Thyroid gland (tissue), 4 donors: Measurements from ENCODE around the gene FERMT3.

ENCODE experiments used
- POLR2A ChIP-seq, 2 donors: fragments of 450-650 bp; IDR thresholded peaks; one replicate each; pipeline ENCODE4 v1.6.1; 2017; ENCODE audit warnings: antibody characterized with exemption in 2 of 2, mild to moderate bottlenecking in 2 of 2, moderate library complexity in 1 of 2
- TF ChIP-seq, protein P1 (sequence below), 6 experiments: fragments of 200-600 bp in 3 of 6; fragments of 450-650 bp in 3 of 6; sonication (generic) in 3 of 6; IDR thresholded peaks; one replicate each; pipeline ENCODE4 v1.5.1; 2016 to 2019; ENCODE audit warnings: antibody characterized with exemption in 6 of 6, mild to moderate bottlenecking in 2 of 6, inconsistent platforms in 1 of 6, moderate library complexity in 1 of 6

DNA sequence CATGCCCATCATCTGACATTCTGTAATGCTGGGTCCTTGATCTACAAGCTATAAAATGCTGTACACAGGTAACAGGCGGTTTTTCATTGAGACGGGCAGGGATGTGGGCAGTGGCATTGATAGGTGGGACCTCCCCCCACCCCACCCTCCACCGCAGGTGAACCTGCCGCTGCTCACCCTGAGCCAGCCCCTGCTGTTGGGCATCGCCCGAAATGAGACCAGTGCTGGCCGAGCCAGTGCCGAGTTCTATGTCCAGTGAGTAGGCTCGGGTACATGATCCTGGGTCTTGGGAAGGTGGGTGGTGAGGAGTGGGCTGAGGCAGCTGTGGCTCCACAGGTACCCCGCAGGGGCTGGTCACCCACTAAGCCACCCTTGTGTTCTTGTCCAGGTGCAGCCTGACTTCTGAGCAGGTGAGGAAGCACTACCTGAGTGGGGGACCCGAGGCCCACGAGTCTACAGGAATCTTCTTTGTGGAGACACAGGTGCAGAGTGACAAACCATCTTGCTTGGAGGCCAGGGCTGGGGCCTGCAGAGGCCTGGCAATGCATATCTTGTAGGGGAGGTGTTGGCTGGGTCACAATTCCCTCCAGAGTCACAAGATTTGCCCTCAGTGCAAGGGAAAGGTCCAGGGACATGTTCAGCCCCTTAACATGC, 22.7 kb downstream of the FERMT3 start:
- TF ChIP-seq, protein P1, sequence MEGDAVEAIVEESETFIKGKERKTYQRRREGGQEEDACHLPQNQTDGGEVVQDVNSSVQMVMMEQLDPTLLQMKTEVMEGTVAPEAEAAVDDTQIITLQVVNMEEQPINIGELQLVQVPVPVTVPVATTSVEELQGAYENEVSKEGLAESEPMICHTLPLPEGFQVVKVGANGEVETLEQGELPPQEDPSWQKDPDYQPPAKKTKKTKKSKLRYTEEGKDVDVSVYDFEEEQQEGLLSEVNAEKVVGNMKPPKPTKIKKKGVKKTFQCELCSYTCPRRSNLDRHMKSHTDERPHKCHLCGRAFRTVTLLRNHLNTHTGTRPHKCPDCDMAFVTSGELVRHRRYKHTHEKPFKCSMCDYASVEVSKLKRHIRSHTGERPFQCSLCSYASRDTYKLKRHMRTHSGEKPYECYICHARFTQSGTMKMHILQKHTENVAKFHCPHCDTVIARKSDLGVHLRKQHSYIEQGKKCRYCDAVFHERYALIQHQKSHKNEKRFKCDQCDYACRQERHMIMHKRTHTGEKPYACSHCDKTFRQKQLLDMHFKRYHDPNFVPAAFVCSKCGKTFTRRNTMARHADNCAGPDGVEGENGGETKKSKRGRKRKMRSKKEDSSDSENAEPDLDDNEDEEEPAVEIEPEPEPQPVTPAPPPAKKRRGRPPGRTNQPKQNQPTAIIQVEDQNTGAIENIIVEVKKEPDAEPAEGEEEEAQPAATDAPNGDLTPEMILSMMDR (IDR thresholded peaks at IDR 0.05): no peak
- TF ChIP-seq POLR2A (IDR thresholded peaks at IDR 0.05): no peak
